Hypothalamus (tissue), 51 donors: ENCODE data around the gene ZNF584.
A peak's percentile ranks its signal among the peaks of the same experiment; 100 is the strongest.
"Not testable (repeated sequence)": the region's sequence is repeated elsewhere in the genome, so short reads cannot be mapped to it uniquely, and the experiment has no call there.

Source experiments
- DNase-seq, 51 donors: peaks; one replicate each; lab custom pipeline; 2025; lab: John Stamatoyannopoulos, UW

ZNF584 gene

DNA sequence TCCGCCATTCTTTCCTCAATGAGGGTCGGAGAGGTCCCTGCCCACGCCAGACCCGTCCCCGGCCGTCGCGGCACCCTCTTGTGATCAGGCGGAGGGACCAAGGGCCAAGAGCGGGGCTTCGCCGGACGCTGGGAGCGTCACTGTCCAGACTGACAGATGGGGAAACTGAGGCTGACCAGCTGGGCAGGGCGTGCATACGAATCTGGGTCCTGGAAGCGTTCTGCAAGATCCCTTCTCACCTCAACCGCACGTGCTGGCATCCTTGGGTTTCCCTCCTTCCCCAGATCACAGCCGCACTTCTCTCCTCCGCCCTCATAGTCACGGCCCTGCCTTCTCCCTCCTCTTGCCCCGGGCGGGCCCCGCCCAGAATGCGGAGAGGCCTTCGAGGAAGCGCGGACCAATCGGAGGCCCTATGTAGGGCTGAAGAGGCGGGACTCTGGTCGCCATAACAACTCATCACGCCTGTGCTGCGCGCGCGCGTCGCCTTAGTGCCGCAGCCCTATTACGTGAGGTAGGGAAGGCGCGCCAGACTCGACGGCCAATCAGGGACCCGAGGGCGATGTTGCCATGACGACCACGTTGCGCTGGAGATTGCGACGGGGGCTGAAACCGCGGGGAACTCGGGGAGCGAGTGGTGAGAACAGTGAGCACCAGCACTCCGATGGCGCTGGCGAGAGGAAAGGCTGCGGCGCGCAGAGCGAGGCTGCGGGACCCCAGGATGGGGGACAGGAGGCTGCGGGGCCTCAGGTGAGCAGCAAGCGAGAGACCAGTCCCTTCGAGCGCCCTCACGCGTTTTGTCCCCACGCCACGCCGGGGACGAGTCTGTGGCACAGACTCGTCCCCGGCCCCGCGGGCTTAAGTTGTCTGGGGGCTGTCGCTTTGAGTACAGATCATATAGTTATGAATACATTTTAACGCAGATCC lies 7.3 kb upstream of the ZNF584 start:
- peak; percentile 48 to 100 (median 98) for DNase-seq

DNA sequence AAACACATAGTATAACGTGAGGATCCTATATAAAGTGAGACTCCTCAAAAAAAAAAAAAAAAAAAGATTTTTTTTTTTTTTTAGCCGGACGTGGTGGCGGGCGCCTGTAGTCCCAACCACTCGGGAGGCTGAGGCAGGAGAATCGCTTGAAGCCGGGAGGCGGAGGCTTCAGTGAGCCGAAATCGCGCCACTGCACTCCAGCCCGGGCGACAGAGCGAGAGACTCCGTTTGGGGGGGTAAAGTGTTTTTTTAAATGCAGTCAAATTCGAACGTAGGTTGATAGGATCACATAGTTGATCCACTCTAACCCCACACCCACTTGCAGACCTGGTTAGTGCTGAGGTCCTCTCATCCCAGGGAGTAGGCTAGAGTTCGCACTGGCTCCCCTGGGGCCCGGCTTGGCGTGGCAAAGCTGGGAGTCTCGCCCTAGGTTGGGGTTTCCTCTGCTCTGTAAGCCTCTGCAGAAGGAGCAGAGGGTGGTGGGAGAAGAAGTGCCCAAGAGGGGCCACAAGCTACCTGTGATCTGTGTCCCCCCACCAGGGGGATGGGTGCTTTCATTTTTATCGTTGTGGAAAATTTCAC lies 6.5 kb upstream of the ZNF584 start:
- no peak for DNase-seq

DNA sequence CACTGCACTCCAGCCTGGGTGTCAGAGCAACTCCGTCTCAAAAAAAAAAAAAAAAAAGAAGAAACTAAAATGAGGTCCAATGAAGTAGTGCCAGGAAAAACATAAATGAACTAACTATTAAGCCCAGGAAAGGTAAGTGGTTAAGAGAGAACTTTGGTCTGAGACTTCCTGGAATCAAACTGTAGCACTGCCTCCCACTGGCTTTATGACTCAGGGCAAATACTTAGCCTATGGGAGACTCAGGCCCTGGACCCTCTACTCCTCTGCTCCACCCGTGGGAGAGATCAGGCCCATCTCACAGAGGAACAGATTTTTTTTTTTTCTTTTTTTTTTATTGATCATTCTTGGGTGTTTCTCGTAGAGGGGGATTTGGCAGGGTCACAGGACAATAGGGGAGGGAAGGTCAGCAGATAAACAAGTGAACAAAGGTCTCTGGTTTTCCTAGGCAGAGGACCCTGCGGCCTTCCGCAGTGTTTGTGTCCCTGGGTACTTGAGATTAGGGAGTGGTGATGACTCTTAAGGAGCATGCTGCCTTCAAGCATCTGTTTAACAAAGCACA lies 4.5 kb upstream of the ZNF584 start:
- DNase-seq, result not testable (repeated sequence)

DNA sequence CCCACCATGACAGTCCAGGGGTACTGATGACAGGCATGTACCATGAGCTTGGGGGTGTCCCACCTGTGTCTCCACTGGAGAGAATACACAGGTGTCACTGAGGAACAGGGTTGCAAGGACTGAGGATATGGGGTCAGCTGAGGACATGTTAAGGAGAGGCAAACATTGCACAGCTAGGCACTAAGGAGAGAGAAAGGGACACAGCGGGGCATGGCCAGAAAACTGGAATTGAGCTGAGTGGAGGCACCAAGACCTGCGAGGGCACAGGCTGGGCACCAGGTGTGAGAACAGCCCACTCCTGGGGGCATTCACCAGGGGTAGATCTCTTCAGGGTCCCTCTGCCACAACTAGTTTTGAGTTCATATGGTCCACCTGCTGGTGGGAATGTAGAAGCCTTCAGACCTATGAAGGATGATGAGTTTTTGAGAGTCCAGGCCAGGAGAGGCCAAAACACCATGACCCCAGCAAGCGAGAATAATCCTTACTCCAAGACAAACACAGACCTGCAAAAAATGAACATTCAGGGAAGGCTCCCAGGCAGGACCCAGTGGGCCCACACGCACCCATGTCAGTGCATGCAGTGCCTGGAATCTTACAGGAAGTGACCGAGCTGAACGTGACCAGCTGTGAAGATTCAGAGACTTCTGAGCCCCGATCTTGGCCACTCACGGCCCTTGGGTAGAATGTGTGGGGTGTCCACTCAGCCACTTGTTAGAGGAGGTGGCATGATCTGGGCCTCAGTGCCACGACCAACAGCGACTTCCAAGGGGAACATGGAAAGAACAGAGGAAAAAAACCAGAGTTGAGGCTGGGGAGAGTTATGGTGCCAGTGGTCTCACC lies 1.4 kb upstream of the ZNF584 start:
- DNase-seq, result no peak

DNA sequence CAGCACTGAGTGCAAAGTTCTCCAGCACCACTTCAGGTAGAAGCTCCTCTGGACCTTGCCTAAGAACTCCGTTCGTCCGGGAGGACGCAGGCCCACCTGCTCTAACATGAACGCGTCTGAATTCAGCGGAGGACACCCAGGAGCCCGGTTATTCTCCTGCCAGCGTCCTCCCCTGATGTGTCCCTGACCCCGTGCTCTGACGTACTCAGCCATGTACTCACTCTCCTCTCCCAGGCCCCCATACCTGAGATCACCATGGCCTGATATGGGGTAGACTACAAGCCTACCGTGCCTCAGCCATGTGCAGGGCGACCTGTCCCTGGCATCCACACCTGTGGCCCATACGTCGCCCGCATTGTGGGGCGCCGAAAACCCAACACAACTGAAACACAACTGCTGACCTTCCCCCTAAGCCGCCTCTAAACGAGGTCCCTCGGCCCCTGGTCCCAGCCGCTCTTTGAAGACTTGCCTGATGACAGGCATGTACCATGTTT lies 744 bp upstream of the ZNF584 start:
- peak in 1 of 51 donors; percentile 53 for DNase-seq

DNA sequence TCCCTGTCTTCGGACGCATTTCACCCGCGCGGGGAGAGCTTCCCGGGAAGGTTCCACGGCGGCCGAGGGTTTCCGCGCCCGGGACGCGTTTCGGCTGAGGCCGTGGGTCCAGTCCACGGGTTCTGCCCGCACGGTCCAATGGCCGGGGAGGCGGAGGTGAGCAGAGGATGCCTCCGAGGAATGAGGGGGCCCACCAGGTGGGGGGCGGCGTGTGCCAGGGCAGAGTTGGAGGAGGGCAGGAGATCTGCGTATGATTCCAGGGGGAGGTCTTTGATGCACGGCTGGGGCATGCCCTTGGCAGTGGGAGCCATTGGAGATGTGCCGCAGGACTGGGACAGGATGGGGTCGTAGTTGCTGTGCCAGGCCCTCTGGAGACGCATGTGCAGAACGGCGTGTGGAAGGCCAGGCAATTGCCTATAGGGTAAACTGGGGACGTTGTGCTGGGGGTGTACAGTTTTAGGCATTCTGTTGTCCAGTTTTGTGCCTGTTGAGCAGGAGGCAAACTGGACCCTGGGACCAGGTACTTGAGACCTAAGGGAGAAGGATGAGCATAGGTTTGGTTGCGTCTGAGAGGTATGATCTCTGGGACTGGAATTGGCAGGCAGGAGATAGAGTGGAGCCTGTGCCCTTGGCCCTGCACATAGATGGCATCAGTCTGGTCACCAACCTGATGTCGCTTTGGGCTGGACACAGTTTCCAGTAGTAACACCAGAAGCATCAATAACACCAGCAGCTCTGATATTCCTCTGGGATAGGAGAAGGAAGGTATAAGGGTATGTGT lies 751 bp downstream of the ZNF584 start:
- DNase-seq, result peak in 7 of 51 donors; percentile 11 to 43 (median 28)

DNA sequence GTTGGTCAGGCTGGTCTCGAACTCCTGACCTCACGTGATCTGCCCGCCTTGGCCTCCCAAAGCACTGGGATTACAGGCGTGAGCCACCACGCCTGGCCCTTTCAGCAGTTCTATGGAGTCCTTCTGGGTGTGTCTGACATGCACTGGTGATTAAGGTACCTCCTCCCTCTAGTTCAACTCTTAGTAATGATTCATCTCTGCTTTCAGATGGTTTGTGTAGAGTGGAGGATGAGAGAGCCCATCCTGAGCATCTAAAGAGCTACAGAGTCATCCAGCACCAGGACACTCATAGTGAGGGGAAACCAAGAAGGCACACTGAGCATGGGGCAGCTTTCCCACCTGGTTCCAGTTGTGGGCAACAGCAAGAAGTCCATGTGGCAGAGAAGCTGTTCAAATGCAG lies 8.2 kb downstream of the ZNF584 start:
- DNase-seq, result no peak

DNA sequence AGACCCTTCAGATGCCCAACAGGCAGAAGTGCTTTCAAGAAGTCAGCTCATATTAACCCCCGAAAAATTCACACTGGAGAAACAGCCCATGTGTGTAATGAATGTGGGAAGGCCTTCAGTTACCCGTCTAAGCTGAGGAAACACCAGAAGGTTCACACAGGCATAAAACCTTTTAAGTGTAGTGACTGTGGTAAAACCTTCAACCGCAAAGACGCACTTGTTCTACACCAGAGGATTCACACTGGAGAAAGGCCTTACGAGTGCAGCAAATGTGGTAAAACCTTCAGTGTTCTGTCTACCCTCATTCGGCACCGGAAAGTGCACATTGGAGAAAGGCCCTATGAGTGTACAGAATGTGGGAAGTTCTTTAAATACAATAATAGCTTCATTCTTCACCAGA lies 8.6 kb downstream of the ZNF584 start:
- DNase-seq, result no peak

DNA sequence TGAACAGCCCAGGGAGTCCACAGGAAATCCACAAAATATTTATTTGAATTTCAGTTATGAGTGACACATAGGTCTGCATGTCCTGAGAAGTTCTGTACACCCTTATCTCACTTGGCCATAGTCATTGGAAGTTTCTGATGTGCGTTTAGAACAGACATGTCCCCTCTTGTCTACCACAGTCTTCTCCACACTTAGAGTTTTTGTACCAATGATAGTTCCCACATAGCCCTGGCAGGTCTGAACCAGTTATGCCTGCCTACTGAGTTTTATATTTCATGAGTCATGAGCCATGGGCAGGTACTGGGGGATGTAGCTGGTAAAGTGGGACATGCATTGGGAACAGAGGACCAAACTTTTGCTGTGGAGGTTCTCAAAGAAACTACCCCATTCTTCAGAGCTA lies 20.2 kb downstream of the ZNF584 start:
- DNase-seq, result no peak

DNA sequence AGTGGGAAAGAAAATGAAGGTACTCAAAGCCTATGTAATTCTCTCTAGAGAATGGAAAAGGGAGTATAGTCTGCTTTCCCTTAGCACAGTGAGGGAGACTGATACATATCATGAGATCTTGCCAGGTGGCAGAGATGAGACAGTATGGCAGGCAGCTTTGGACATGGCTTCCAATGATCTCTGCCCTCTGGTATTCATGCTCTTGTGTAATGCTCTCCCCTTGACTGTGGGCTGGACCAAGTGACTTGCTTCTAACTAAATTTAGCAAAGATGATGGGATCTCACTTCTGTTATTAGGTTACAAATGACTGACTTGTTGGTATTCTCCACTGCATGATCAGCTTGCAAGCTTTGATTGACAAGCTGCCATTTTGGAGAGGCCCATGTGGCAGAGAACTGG lies 21.3 kb downstream of the ZNF584 start:
- DNase-seq, result no peak

DNA sequence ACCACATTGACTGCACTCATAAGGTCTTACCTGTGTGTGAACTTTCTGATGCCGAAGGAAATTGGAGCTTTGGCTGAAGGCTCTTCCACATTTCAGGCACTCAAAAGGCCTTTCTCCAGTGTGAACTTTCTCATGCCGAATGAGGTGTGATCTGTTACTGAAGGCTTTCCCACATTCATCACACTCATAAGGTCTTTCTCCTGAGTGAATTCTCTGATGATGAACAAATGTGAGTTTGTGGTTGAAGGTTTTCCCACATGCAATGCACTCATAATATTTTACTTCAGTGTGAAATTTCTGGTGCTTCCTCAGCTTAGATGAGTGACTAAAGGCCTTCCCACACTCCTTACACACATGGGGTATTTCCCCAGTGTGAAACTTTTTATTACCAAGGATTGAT lies 25.8 kb downstream of the ZNF584 start:
- no peak for DNase-seq

DNA sequence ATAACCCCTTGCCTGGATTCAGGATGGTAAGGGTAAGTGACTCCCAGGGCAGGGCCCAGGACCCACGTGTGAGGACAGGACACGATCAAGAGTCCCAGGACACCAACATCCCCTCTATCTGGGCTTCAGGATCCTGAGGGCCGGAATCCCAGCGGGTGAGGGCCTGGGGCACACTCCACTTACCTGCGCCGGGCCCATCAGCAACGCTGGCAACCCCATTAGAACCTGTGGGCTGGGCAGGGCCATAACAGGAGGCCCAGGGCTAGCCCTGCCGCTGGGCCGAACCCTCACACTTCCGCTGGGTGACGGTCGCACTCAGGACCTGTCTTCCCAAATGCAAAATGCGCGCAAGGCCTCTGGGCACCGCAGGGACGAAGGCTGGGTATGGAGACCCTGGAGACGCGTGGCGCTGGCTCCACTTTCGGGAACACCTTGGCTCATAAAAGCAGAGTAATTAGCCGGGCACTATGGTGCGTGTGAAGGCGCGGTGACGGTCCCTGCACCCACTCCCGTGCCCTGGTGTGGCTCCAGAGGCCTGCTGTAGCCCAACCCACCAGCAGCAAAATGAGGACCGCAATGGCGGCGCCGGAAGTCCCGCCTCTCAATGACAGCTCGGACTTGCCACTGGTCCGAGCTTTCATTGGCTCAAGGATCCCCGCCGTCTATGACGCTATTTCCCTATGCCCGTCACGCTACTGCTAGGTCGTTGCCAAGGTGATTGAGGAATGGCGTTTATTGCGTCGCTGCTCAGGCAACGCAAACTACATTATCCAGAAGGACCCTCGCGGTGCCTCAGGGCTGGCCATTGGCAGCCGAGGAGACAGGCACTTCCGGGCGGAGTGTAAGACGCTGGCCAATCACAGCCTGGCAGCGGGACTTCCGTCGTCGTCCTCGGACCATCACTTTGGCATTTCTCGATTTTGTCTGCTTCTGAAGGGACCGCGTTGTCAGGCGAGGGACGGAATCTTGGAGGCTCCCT lies 31.4 kb downstream of the ZNF584 start, which contains the start of gene ZNF132:
Gene ZNF132 (minus strand): TSS at position 578 of the 979 bp plus-strand sequence. CDS start 332 bp downstream, at position 246.
- DNase-seq, result peak; percentile 71 to 100 (median 98)

DNA sequence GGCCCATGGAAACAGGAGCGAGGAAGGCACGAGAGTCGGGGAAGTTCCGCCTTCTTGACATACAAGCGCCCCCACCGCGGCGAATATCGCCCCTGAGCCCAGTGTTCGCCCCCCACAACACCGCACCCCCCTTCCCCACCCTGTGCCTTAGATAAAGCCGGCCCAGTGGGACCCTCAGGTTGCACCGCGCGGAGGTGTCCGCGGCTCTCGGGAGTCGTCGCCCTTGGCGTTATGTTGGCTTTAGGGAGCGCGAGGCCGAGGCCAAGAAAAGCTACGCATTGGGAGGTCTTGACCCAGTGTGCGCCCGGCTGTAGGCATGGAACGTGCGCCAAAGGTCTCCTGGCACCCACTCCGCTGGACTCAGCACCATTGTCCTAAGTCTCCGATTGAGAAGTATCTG lies 32.1 kb downstream of the ZNF584 start:
- DNase-seq, result peak in 3 of 51 donors; percentile 26 to 42 (median 33)

DNA sequence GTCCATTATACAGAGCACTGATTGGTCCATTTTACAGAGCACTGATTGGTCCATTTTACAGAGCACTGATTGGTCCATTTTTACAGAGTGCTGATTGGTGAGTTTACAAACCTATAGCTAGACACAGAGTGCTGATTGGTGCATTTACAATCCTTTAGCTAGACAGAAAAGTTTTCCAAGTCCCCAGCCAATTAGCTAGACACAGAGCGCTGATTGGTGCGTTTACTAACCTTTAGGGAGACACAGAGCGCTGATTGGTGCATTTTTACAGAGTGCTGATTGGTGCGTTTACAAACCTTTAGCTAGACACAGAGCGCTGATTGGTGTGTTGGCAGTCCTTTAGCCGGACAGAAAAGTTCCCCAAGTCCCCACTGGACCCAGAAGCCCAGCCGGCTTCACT lies 34.5 kb downstream of the ZNF584 start:
- DNase-seq, result not testable (repeated sequence)

DNA sequence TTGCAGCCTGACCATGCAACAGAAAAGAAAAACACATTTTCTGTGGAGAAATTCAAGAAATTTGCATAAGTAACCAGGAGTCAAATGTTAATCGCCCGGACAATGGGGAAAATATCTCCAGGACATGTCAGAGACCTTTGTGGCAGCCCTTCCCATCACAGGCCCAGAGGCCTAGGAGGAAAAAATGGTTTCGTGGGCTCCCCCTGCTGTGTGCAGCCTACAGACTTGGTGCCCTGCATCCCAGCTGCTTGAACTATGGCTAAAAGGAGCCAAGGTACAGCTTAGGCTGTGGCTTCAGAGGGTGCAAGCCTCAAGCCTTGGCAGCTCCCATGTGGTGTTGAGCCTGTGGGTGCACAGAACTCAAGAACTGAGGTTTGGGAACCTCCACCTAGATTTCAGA lies 40.4 kb downstream of the ZNF584 start:
- not testable (repeated sequence) for DNase-seq

DNA sequence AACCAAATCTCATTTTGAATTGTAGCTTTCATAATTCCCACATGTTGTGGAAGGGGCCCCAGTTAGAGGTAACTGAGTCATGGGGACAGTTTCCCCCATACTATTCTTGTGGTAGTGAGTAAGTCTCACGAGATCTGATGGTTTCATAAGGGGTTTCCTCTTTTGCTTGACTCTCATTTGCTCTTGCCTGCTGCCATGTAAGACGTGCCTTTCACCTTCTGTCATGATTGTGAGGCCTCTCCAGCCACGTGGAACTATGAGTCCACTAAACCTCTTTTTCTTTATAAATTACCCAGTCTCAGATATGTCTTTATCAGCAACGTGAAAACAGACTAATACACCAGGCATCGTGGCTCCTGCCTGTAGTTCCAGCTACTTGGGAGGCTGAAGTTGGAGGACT lies 41.5 kb downstream of the ZNF584 start:
- not testable (repeated sequence) for DNase-seq

DNA sequence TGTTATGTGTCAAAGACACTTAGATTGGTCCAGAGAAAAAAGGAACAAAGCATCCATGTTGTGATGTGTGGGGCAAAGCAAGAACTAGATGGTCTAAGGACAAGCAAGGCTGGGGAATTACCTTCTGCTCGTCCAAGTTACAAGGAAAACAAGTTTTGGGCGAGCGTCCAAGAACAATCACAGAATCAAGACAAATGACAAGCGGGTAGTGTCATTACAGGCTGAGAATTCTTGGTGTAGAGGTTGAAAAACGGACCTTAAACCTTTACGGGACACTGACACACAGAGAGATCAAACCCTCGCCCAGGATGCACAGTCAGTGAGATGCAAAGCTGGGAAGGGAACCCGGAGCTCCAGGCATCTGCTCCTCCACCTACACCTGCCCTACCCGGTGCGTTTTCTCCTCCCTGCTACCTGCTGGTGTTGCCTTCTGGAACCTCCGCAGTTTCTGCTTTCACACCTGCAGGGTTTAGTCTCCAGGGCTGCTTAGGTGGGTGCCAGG lies 42.5 kb downstream of the ZNF584 start:
- DNase-seq, result peak in 1 of 51 donors; percentile 10
